ENCODE results near the gene NBEAL2. TPM values are rescaled to one million over a fixed set of nuclear protein-coding genes. Genes with fewer than 3 reads are reported as not detected.

The NBEAL2 gene
- total and polyA plus RNA-seq, 2 of the 4 experiments (the other 2 are of a cell fraction): 2.2 to 12.5 TPM

DNA sequence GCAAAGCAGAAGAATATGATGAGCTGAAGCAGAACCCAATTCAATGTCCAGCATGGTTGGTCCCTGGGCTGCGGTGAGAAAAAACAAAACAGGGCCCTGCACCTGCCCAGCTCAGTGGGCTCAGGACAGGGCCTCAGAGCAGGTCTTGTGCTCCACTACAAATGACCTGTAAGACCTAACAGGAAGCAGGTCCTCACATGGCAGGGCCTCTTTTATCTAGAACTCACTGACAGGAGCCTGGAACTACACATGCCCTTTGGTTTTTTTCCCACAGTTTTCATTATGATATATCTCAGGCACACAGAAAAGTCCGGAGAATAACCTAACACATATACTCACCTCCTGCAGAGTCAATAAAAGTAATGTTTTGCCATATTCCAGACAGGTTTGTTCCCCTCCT, 41.3 kb upstream of the NBEAL2 start:
- Histone ChIP-seq H3K9ac (ENCODE audit: low read depth, low read length) (no peak overlapping the region), H3K36me3 (ENCODE audit: control insufficient read depth, insufficient read depth, low read length) (peaks cover 32% of the 10 kb centered on the region), H2BK120ac (ENCODE audit: low read depth, low read length) (no peak overlapping the region), H3K4ac (ENCODE audit: low read depth, low read length) (no peak overlapping the region), H4K5ac (ENCODE audit: low read depth, low read length) (no peak overlapping the region), H4K8ac (ENCODE audit: low read depth in 2 of 2, low read length in 2 of 2) (no peak overlapping the region), H4K20me1 (ENCODE audit: insufficient read depth, low read length) (peaks cover 45% of the 10 kb centered on the region), H3K9me3 (ENCODE audit: control insufficient read depth, insufficient read depth, low read length) (no peaks in the 10 kb centered on the region), H2AK5ac (ENCODE audit: low read depth, low read length) (no peak overlapping the region), H3K79me1 (ENCODE audit: low read depth in 1 of 2, low read length in 2 of 2) (peaks cover 43 to 86% of the 10 kb centered on the region in 2 experiments), H3K4me3 (ENCODE audit: insufficient read depth, low read depth, low read length) (no peak overlapping the region), H3K23ac (ENCODE audit: low read depth, low read length) (no peak overlapping the region), H2BK20ac (ENCODE audit: low read depth, low read length) (no peak overlapping the region), H3K18ac (ENCODE audit: low read depth, low read length) (no peak overlapping the region), H3K4me1 (ENCODE audit: control insufficient read depth, insufficient read depth, low read length) (peaks cover 30% of the 10 kb centered on the region), H3K27me3 (ENCODE audit: control insufficient read depth, insufficient read depth, low read length) (no peaks in the 10 kb centered on the region), H2AK9ac (replicated peaks; ENCODE audit: low read depth, low read length, poor library complexity) (no peak overlapping the region), H2BK15ac (ENCODE audit: low read depth, low read length) (no peak overlapping the region), H3K9me1 (ENCODE audit: insufficient read depth, low read length) (peaks cover 45% of the 10 kb centered on the region), H3K56ac (ENCODE audit: extremely low read depth, insufficient read depth, low read length) (no peak overlapping the region), H2AFZ (replicated peaks; ENCODE audit: low read length, poor library complexity) (no peak overlapping the region), H3K27ac (ENCODE audit: insufficient read depth, low read length) (no peak overlapping the region), H2BK5ac (ENCODE audit: low read depth, low read length, poor library complexity, severe bottlenecking) (no peak overlapping the region), H4K91ac (ENCODE audit: insufficient read depth, low read depth, low read length) (no peak overlapping the region), H3K4me2 (ENCODE audit: low read depth, low read length) (no peak overlapping the region), H3K14ac (replicated peaks; ENCODE audit: low read depth, low read length) (no peak overlapping the region)
- no peak for DNase-seq
- ATAC-seq (ENCODE audit: low read depth): no peak
- ChIA-PET CTCF (no interaction called here), POLR2A (ENCODE audit: unreplicated experiment) (no interaction called here)
- TF ChIP-seq, protein P1, sequence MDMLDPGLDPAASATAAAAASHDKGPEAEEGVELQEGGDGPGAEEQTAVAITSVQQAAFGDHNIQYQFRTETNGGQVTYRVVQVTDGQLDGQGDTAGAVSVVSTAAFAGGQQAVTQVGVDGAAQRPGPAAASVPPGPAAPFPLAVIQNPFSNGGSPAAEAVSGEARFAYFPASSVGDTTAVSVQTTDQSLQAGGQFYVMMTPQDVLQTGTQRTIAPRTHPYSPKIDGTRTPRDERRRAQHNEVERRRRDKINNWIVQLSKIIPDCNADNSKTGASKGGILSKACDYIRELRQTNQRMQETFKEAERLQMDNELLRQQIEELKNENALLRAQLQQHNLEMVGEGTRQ (IDR thresholded peaks at IDR 0.05; ENCODE audit: low read depth, low read length): no peak
- no peak for TF ChIP-seq SMC3 (IDR thresholded peaks at IDR 0.05; ENCODE audit: low read depth, low read length)
- no peak for TF ChIP-seq CEBPB (IDR thresholded peaks at IDR 0.05; ENCODE audit: low read depth, low read length)
- TF ChIP-seq RFX5 (IDR thresholded peaks at IDR 0.05; ENCODE audit: low read depth, low read length): no peak
- no peak for TF ChIP-seq MAZ (IDR thresholded peaks at IDR 0.05; ENCODE audit: borderline replicate concordance, low read depth, low read length)
- no peak for TF ChIP-seq RCOR1 (IDR thresholded peaks at IDR 0.05; ENCODE audit: insufficient replicate concordance, low read length)
- WGBS, 2 experiments (ENCODE audit: extremely low coverage in 2 of 2, insufficient read length in 1 of 2): 86% methylated on average over 1 of the region's 2 CpGs; no CpG with 5 or more reads in 1 of the 2 experiments
- in situ Hi-C loops (cut with MboI; ENCODE audit: low sequenced_read_pairs) (no loop called here), intact Hi-C loops (cut with micrococcal nuclease) (loop anchor here (10.0 kb wide), 1 partner anchor 227 kb away; the partner anchor contains the start of gene SETD2), dilution Hi-C loops (cut with HindIII; ENCODE audit: low sequenced_read_pairs, unreplicated experiment) (no loop called here)
- BruUV-seq (replicated peaks): no TSS peak
